22Rv1 (cell line): ENCODE measurements around the gene SLC35E2B.
"Not testable (repeated sequence)": the region's sequence is repeated elsewhere in the genome, so short reads cannot be mapped to it uniquely, and the experiment has no call there.

Experiments
- ZFX ChIP-seq: fragments of 450-650 bp; IDR thresholded peaks from 2 replicates; pipeline ENCODE4 v1.6.1; 2017; ENCODE audit warnings: antibody characterized with exemption, borderline replicate concordance
- TF ChIP-seq, protein P1 (sequence below): fragments of 450-650 bp; IDR thresholded peaks from 2 replicates; pipeline ENCODE4 v1.5.1; 2017; ENCODE audit warnings: mild to moderate bottlenecking

GRCh38 chr1:1692324-1692713 is 276 bp downstream of the SLC35E2B start:
- TF ChIP-seq, protein P1, sequence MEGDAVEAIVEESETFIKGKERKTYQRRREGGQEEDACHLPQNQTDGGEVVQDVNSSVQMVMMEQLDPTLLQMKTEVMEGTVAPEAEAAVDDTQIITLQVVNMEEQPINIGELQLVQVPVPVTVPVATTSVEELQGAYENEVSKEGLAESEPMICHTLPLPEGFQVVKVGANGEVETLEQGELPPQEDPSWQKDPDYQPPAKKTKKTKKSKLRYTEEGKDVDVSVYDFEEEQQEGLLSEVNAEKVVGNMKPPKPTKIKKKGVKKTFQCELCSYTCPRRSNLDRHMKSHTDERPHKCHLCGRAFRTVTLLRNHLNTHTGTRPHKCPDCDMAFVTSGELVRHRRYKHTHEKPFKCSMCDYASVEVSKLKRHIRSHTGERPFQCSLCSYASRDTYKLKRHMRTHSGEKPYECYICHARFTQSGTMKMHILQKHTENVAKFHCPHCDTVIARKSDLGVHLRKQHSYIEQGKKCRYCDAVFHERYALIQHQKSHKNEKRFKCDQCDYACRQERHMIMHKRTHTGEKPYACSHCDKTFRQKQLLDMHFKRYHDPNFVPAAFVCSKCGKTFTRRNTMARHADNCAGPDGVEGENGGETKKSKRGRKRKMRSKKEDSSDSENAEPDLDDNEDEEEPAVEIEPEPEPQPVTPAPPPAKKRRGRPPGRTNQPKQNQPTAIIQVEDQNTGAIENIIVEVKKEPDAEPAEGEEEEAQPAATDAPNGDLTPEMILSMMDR, result not testable (repeated sequence)
- not testable (repeated sequence) for TF ChIP-seq ZFX
